SH-SY5Y (cell line): ENCODE results near the gene FCHSD2.

Experiments used
- GATA2 ChIP-seq: IDR thresholded peaks from 2 replicates; pipeline ENCODE4 v1.6.1; 2011; ENCODE audit warnings: mild to moderate bottlenecking, low read depth, low read length
- GATA3 ChIP-seq: IDR thresholded peaks from 2 replicates; pipeline ENCODE4 v1.6.1; 2011; ENCODE audit warnings: low read depth, mild to moderate bottlenecking, low read length, moderate library complexity

Gene FCHSD2

DNA sequence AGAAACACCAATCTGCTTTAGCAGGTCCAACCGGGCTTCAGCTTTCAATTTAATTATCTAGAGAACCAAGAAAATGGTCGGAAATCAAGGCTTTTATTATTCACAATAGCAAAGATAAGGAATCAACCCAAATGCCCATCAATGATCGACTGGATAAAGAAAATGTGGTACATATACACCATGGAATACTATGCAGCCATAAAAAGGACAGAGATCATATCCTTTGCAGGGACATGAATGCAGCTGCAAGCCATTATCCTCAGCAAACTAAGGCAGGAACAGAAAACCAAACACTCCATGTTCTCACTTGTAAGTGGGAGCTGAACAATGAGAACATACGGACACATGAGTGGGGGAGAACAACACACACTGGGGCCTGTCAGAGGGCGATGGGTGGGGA is 274.1 kb downstream of the FCHSD2 start:
- TF ChIP-seq GATA3, result no peak
- TF ChIP-seq GATA2, result no peak

DNA sequence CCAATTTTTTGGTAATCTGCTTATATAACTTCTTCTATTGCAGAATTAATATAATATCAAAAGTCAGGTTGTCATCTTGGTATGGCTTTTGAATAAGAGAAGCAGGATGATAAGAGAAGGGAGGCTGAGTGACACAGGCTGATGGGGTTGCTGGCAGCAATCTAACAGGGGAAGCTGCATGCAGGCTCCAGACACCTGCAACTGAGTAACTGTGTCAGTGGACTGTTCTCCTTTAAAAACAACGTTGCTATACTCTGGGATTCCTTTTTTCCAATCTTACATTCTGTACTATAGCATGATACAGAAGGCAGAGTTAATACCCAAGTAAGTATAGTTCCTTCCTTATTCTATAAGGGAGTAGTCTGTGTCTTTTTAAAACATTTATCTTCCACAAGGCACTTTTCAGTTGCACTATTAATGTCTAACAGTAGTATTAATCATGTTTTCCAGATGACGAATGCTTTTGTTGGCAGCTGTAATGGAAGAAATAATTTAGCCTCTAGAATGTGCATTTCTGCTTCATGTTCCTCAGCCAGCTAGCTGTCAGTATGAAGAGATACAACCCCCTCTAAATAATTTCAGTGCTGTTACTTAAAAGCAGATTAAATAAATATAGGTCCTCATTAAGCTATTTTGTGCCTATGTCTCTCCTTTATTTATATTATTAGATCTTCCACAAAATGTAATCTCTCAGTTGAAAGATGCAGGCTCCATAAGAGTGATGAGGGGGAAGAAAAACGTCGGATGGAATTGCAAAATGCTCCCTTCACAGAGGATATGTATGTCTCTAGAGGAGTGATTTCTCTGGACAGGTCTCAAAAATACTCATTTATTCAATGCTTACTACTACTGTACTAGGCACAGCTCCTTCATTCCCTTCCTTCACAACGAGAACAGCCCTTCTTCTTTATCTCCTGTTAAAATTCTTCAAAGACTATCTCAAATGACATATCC is 277.1 kb downstream of the FCHSD2 start:
- TF ChIP-seq GATA3 (no peak), GATA2 (no peak)

DNA sequence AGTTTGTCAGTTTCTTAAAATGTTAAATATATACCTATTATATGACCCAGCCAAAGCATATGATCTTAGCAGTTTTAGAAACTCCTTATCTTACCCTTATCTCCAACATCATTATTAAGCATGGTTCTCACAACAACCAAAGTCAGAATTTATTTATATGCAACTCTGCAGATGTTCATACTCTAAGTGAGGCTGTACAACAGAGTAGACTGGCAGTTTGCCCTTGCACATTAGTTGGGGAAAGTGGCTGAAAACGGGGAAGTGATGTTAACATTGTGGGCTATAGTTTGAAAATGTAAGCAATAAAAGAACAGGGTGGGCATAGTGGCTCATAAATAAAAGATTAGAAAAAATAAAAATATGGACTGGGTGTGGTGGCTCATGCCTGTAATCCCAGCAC is 278.2 kb downstream of the FCHSD2 start:
- no peak for TF ChIP-seq GATA2
- no peak for TF ChIP-seq GATA3

DNA sequence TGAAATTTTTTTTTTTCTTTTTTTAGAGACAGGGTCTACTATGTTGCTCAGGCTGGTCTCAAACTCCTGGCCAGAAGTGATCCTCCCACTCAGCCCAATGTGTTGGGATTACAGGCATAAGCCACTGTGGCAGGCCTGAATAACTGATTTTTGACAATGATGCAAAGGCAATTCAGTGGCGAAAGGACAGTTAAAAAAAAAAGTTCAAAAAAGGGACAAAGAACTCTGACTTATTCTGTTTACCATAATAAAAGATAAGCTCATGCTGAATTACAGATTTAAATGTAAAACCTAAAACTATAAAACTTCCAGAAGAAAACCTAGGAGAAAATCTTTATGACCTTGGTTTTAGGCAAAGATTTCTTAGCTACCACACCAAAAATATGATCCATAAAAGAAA is 279.0 kb downstream of the FCHSD2 start:
- no peak for TF ChIP-seq GATA2
- no peak for TF ChIP-seq GATA3

DNA sequence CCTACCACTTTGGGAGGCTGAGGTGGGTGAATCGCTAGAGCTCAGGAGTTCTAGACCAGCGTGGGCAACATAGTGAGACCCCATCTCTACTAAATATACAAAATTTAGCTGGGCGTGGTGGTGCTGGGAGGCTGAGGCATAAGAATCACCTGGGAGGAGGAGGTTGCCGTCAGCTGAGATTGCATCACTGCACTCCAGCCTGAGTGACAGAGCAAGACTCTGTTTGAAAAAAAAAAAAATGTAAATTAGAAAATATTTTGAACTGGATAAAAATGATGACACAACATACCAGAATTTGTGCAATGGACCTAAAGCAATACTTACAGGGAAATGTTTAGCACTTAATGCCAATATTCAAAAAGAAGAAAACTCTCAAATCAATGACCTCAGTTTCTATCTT is 281.5 kb downstream of the FCHSD2 start:
- no peak for TF ChIP-seq GATA2
- TF ChIP-seq GATA3, result no peak

DNA sequence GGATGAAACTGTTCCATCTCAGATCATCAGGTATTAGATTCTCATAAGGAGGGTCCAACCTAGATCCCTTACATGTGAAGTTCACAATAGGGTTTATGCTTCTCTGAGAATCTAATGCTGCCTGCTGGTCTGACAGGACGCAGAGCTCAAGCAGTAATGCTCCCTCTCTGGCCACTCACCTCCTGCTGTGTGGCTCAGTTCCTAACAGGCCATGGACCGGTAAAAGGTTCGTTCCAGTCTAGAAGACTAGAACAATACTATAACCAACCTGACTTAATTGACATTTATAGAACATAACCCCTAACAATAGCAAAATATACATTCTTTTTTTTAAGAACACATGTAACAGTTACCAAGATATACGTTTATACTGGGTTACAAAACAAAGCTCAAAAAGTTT is 282.1 kb downstream of the FCHSD2 start:
- TF ChIP-seq GATA2 (no peak), GATA3 (no peak)

DNA sequence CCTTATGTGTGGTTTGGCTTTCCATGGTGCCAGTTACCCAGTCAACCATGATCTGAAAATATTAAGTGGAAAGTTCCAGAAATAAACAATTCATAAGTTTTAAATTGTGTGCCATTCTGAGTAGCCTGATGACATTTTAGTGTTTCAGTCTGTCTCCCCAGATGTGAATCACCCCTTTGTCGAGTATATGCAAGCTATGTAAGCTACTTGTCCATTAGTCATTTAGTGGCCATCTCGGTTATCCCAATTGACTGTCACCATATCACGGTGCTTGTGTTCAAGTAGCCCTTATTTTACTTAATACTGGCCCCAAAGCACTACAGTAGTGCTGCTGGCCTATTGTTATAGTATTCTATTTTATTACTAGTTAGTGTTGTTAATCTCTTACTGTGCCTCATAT is 283.0 kb downstream of the FCHSD2 start:
- no peak for TF ChIP-seq GATA2

DNA sequence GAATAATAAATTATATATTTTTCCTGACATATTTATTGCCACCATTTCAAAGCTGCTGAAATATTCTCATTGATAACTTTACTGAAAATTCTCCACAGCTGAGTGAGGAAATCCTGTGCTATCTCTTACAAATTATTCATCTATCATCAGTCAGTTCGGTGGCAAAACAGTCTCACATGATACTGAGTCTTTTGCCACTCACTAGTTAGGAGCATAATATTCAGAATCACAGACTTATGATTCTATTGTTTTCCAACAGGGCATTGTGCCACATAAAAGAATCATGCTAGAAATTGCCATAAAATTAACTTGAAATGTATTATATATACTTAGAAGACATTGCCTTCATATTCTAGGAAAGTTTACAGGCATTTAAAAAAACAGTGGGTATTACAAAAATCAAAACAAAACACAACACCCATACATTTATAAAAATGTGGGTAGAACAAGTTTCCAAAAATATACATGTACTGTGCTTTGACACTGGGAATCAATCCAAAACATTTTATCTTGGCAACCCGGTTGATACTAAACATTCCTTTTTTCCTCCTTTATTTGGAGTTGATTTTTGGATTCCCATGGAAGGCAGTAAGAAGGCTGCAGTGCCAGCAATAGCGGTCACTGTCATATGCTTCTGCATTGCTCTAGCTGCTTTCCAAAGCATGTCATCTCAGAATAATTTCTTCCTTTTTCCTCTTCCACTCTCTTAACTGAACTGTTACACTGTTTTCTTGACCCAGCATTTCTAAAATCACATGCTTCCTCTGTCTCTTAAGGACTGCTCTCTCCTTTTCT is 285.4 kb downstream of the FCHSD2 start:
- TF ChIP-seq GATA2, result no peak
- no peak for TF ChIP-seq GATA3

DNA sequence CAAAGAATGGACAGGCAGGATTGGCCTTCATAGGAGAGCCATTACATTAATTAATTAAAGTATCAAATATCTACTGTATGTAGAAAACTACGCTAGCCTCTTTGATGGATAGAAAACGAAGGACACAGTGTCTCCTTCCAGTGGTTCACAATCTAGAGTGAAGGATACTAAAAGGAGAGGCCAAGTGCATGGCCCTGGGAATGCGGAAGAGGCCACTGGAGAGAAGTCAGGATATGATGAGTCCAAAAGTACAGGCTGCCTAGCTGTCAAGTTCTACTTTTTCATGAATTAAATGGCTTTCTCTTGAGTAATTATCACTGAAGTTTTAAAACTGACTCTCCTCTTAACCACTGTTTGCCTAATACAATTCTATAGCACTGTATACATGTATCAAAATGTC is 286.1 kb downstream of the FCHSD2 start:
- TF ChIP-seq GATA2, result no peak
- no peak for TF ChIP-seq GATA3

DNA sequence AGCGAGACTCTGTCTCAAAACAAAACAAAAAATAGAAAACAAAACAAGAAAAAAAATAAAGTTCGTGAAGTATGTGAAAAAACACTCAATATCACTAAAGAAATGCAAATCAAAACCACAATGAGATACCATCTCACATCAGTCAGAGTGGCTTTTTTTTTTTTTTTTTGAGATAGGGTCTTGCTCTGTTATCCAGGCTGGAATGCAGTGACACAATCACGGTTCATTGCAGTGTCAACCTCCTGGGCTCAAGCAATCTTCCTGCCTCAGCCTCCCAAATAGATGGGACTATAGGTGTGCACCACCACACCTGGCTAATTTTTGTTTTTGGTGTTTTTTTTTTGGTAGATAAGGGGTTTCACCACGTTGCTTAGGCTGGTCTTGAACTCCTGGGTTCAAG is 290.4 kb downstream of the FCHSD2 start:
- TF ChIP-seq GATA3, result no peak

DNA sequence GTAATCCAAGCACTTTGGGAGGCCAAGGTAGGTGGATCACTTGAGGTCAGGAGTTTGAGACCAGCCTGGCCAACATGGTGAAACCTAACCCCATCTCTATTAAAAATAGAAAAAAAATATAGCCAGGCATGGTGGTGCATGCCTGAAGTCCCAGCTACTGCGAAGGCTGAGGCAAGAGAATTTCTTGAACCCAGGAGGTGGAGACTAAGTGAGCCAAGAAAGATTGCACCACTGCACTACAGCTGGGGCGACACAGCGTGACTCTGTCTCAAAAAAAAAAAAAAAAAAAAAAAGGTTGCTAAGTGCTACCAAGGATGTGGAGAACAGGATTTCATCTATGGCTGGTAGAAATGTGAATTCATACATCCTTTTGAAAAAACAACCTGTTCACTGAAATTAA is 291.3 kb downstream of the FCHSD2 start:
- TF ChIP-seq GATA3, result no peak
- TF ChIP-seq GATA2, result no peak

DNA sequence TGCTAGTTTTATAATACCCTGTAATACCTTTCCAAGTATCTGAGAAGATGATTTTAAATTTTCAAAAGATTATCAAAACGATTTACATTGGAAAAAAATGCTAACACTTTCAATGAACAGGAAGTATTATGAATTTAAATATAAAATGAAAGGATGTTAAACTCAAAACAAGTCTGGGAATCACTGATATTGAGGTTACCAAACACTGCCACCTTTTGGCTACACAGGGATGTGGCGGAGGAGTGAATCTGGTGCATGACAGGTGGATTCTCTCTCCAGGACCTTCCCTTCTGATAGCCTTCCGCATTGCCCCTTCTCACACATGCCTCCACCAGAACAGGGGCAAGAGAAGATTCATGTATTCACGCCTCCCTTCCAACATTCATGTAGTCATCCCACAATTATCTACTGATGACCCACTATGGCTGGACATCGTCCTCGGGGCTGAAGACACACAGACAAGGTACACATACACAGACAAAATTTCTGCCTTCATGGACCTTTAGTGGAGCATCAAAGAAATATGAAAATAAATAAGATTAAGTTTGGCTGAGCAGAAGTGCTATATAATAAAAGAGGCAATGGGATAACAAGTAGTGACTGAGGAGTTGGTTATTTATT is 293.2 kb downstream of the FCHSD2 start:
- no peak for TF ChIP-seq GATA2
- TF ChIP-seq GATA3, result no peak

DNA sequence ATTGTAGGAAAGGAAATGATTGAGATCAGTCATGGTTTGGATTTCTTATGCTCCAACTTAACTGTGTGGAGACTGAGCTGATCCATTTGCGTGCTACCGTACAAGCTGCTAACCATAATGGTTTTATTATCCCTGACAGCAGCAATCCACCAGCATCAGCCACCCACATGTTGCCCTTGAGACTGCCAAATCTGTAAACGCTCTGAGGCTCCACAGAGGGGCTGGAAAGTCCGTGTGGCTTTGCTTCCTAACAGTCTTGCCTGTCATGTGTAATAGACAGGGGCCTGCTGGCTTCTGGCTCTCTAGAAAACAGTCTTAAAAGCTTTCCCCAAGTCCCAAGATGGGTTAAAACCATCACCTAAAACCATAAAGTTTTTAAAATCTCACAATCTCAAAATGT is 297.8 kb downstream of the FCHSD2 start:
- TF ChIP-seq GATA3 (no peak), GATA2 (no peak)

DNA sequence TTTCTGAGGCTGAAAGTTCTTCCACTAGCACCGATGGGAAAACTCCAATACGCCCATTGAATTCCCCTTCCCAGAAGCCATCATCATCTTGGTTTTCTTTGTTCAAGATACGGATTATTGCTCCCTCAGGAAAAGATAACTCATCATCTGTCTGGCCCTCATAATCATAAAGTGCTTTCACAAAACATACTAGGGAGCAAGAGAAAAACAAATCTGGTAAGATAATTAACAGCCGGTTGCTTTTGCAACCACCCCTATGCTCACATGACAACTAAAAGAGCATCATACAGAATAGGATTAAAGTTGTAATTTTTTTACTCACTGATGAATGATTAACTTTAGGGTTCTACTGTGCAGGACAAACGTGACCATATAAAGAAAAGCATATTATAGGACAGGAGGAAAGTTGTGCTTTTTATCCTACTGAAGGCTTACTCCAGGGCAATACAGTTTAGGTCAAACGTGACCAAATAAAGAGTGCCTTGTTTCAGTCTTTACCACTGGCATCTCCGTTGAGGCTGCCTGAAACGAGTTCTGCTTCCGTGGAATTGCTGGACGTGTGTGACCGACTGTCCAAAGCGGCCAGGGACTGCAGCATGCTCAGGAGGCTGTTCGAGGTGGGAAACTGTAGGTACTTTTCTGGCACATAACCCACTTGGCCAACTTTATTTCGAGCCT is 299.3 kb downstream of the FCHSD2 start:
- TF ChIP-seq GATA3 (no peak), GATA2 (no peak)
